DOHH2 (cell line): ENCODE results near the gene POLR2A.

Source experiments
- H3F3A ChIP-seq: fragments of 200-600 bp; sonication (generic), shearing (Covaris generic); 2 replicates; pipeline ENCODE4 v1.6.0; 2016; ENCODE audit warnings: antibody characterized with exemption, mild to moderate bottlenecking; ENCODE audit not compliant: control insufficient read depth, insufficient read depth
- H3K27ac ChIP-seq: fragments of 200-600 bp; sonication (generic); 2 replicates; pipeline ENCODE4 v1.5.1; 2014; ENCODE audit warnings: low read depth, mild to moderate bottlenecking, low read length, moderate library complexity
- H3K27me3 ChIP-seq: fragments of 200-600 bp; sonication (generic); 2 replicates; pipeline ENCODE4 v1.6.1; 2014; ENCODE audit warnings: mild to moderate bottlenecking, low read length, mixed read lengths; ENCODE audit not compliant: control insufficient read depth
- H3K36me3 ChIP-seq: fragments of 200-600 bp; sonication (generic); 2 replicates; pipeline ENCODE4 v1.6.1; 2014; ENCODE audit warnings: mild to moderate bottlenecking, low read length, moderate library complexity, mixed read lengths; ENCODE audit not compliant: control insufficient read depth
- H3K4me1 ChIP-seq: fragments of 200-600 bp; sonication (generic); 2 replicates; pipeline ENCODE4 v1.6.1; 2014; ENCODE audit warnings: mild to moderate bottlenecking, low read length, mixed read lengths; ENCODE audit not compliant: control insufficient read depth
- H3K4me2 ChIP-seq: fragments of 200-600 bp; sonication (generic); 2 replicates; pipeline ENCODE4 v1.6.0; 2014; ENCODE audit warnings: mild to moderate bottlenecking, low read length, moderate library complexity
- H3K4me3 ChIP-seq: fragments of 200-600 bp; sonication (generic); 2 replicates; pipeline ENCODE4 v1.5.1; 2014; ENCODE audit warnings: mild to moderate bottlenecking, low read length, mixed read lengths
- H3K79me2 ChIP-seq: fragments of 200-600 bp; sonication (generic); 2 replicates; pipeline ENCODE4 v1.6.1; 2014; ENCODE audit warnings: mild to moderate bottlenecking, low read length, mixed read lengths; ENCODE audit not compliant: control insufficient read depth
- H3K9me2 ChIP-seq: fragments of 200-600 bp; sonication (generic); replicated peaks from 2 replicates; pipeline ENCODE4 v1.6.1; 2014; ENCODE audit warnings: mild to moderate bottlenecking, low read length, mixed read lengths; ENCODE audit not compliant: control insufficient read depth
- H3K9me3 ChIP-seq: fragments of 200-600 bp; sonication (generic); 2 replicates; pipeline ENCODE4 v1.6.1; 2014; ENCODE audit warnings: antibody characterized with exemption, low read length, mixed read lengths; ENCODE audit not compliant: control insufficient read depth, insufficient read depth
- H4K20me1 ChIP-seq: fragments of 200-600 bp; sonication (generic); 2 replicates; pipeline ENCODE4 v1.6.0; 2014; ENCODE audit warnings: low read depth, mild to moderate bottlenecking, antibody characterized with exemption, low read length, moderate library complexity; ENCODE audit not compliant: control insufficient read depth, insufficient read depth
- CTCF ChIP-seq: fragments of 200-600 bp; sonication (generic); IDR thresholded peaks from one replicate; pipeline ENCODE4 v1.5.1; 2014; ENCODE audit warnings: antibody characterized with exemption, mild to moderate bottlenecking, low read depth, low read length; ENCODE audit not compliant: poor library complexity, severe bottlenecking
- EZH2phosphoT487 ChIP-seq: fragments of 200-600 bp; sonication (generic); IDR thresholded peaks from 2 replicates; pipeline ENCODE4 v1.6.1; 2017; ENCODE audit warnings: borderline replicate concordance, mild to moderate bottlenecking, antibody characterized with exemption, low read length, moderate library complexity, mixed read lengths

The POLR2A gene

GRCh38 chr17:7490144-7490543, 6.0 kb downstream of the POLR2A start:
- no peak overlapping the region for H3K27ac ChIP-seq
- H4K20me1 ChIP-seq, result peaks cover 35% of the 10 kb centered on the region
- no peak overlapping the region for H3K4me3 ChIP-seq
- H3K36me3 ChIP-seq, result peaks cover 78% of the 10 kb centered on the region
- no peak for TF ChIP-seq EZH2phosphoT487
- TF ChIP-seq CTCF, result no peak
- no peak overlapping the region for H3K4me2 ChIP-seq
- no peaks in the 10 kb centered on the region for H3K9me3 ChIP-seq
- peaks cover 29% of the 10 kb centered on the region for H3K4me1 ChIP-seq
- H3K9me2 ChIP-seq, result no peaks in the 10 kb centered on the region
- H3K27me3 ChIP-seq, result no peaks in the 10 kb centered on the region
- 0 out of 2 replicates have a peak, but pooled peaks cover 3% of the 10 kb centered on the region for H3F3A ChIP-seq
- peaks cover 100% of the 10 kb centered on the region for H3K79me2 ChIP-seq

DNA sequence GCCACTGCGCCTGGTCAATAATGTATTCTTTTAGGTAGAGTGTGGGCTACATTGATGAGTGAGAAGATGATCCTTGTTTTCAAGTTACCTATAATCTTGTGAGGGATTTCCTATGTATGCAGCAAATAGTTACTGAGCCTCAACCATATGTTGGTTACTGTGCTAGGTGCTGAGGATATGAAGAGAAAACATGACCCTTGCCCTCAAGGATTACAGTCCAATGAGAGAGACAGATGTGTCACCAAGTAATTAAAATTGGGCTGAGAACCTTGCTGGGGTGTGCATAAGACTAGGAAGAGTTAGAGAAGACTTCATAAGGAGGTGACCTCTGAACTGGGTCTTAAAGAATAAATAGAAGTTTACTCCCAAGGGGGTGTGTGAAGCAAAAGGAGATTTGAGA, 7.4 kb downstream of the POLR2A start:
- Histone ChIP-seq H3K27me3 (no peaks in the 10 kb centered on the region), H3K9me2 (no peaks in the 10 kb centered on the region), H3K27ac (no peak overlapping the region), H3K4me1 (peaks cover 19% of the 10 kb centered on the region), H3K4me2 (no peak overlapping the region), H3K79me2 (peaks cover 96% of the 10 kb centered on the region), H3F3A (0 out of 2 replicates have a peak, but pooled peaks cover 3% of the 10 kb centered on the region), H4K20me1 (peaks cover 28% of the 10 kb centered on the region), H3K36me3 (peaks cover 81% of the 10 kb centered on the region), H3K4me3 (no peak overlapping the region), H3K9me3 (no peaks in the 10 kb centered on the region)
- no peak for TF ChIP-seq CTCF
- TF ChIP-seq EZH2phosphoT487, result no peak

DNA sequence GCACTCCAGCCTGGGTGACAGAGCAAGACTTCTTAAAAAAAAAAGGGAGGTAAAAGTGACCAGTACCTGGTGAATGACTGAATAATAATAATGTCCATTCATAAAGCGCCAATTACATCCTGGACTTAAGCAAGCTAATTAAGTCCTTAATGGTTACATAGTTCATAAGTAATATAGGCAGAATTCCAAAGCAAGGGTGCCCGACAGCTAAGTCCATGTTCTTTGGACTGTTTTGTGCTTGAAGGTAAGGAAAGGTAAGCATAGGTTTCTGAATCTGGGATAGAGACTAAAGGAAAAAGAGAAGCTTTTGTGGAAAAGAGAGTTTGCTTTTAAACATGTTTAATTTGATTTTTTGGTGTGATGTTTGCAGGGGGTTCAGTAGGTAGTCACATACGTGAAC, 9.8 kb downstream of the POLR2A start:
- Histone ChIP-seq H3K27me3 (no peaks in the 10 kb centered on the region), H4K20me1 (peaks cover 20% of the 10 kb centered on the region), H3K79me2 (peaks cover 72% of the 10 kb centered on the region), H3K9me3 (no peaks in the 10 kb centered on the region), H3K9me2 (no peaks in the 10 kb centered on the region), H3K4me2 (no peak overlapping the region), H3K4me1 (peaks cover 3% of the 10 kb centered on the region), H3K4me3 (no peak overlapping the region), H3K36me3 (peaks cover 90% of the 10 kb centered on the region), H3K27ac (no peak overlapping the region), H3F3A (0 out of 2 replicates have a peak, but pooled peaks cover 2% of the 10 kb centered on the region)
- TF ChIP-seq EZH2phosphoT487 (no peak), CTCF (no peak)
